ENCODE results near the gene STON2.

STON2 gene

DNA sequence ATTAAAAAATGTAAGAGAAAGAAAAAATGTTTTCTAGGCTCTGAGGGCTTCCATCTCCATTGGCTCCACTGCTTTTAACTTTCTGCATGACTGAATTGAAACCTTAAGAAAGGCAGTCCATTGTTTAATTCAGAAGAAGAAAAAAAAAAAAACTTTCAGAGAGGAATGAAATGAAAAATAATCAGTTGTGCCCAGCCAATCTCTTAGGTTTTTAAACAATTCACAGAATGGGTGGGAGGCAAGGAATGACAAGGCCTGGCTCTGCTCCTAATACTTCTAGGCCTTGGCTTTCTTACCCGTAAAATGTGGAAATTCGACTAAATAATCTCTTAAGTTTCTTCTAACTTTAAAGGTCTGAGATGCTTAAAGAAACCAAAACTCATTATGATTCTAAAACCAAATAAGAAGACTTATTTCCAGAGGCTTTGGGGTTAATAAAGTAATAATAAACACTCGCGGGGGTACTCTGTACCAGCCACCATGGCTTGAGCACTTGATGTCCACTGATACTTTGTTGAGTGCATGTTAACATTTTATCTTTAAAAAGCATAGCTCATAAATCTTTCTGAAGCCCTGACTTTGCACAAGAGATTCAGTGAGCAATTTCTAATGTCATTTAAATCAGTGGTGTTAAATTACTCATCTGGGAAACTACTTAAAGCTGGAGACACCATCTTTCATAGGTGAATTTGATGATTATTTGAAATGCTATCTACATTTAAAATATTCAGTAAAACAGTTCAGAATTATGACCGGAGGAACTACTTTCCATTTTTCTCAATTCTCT is 49.6 kb downstream of the STON2 start:
- H3K36me3 Mint-ChIP-seq (ENCODE audit: low read depth), result peaks cover 30% of the 10 kb centered on the region
- no peak overlapping the region for H3K4me3 Mint-ChIP-seq
- peak overlapping the region in 1 of 3 experiments; percentile 25 for H3K27ac Mint-ChIP-seq
- H3K4me1 Mint-ChIP-seq, result no peaks in the 10 kb centered on the region
- TF ChIP-seq CTCF (IDR thresholded peaks at IDR 0.05; ENCODE audit: unreplicated experiment in 3 of 3), result no peak
- peaks cover 13% of the 10 kb centered on the region for H3K9me3 Mint-ChIP-seq
- H3K27me3 Mint-ChIP-seq (ENCODE audit: low read depth), result no peaks in the 10 kb centered on the region

- Mint-ChIP-seq H3K27me3 (ENCODE audit: low read depth) (peaks cover 1% of the 10 kb centered on the region), H3K27ac (no peak overlapping the region), H3K36me3 (ENCODE audit: low read depth) (peaks cover 10% of the 10 kb centered on the region), H3K9me3 (no peaks in the 10 kb centered on the region), H3K4me3 (no peak overlapping the region), H3K4me1 (peaks cover 1% of the 10 kb centered on the region)
- TF ChIP-seq CTCF (IDR thresholded peaks at IDR 0.05; ENCODE audit: unreplicated experiment in 3 of 3), result no peak
These were observed 52.1 kb downstream of the STON2 start for GRCh38 chr14:81348061-81348460.

- TF ChIP-seq CTCF (IDR thresholded peaks at IDR 0.05; ENCODE audit: unreplicated experiment in 3 of 3), result no peak
- H3K9me3 Mint-ChIP-seq, result no peaks in the 10 kb centered on the region
- no peak overlapping the region for H3K27ac Mint-ChIP-seq
- H3K27me3 Mint-ChIP-seq (ENCODE audit: low read depth), result peaks cover 8% of the 10 kb centered on the region
- peaks cover under 1% of the 10 kb centered on the region for H3K36me3 Mint-ChIP-seq (ENCODE audit: low read depth)
- peaks cover 17% of the 10 kb centered on the region for H3K4me1 Mint-ChIP-seq
- no peak overlapping the region for H3K4me3 Mint-ChIP-seq
These were observed 54.3 kb downstream of the STON2 start for GRCh38 chr14:81345781-81346180.

DNA sequence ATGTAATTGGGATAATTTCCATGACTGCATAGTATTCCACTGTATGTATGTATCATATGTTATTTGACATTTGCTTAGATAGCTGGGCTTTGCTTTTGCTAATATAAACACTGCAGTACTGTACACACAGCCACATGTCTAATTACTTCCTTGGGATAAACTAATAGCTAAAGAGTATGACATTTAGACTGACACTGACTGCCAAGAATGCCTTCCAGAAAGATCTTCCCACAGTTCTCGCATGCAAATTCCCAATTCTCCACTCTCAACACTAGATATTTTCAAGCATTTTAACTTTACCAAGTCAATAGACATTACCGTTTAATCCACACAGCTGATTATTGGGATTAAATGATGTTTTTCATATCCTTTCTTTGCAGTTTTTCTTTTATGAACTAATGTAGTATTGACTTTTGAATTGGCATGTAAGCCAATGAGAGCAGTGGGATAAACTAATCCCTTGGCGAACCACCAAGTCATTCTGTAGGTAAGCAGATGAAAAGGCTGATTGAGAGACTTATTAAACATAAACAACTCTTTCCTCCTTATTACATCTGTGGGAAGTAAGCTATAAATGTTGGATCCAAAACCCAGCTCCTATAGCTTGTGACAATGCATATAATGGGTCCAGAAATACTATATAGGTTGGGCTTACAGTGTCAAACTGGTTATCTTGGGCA is 55.5 kb downstream of the STON2 start:
- Mint-ChIP-seq H3K4me3 (no peak overlapping the region), H3K27me3 (ENCODE audit: low read depth) (peaks cover 8% of the 10 kb centered on the region), H3K36me3 (ENCODE audit: low read depth) (no peaks in the 10 kb centered on the region), H3K9me3 (no peaks in the 10 kb centered on the region), H3K4me1 (peaks cover 17% of the 10 kb centered on the region), H3K27ac (no peak overlapping the region)
- TF ChIP-seq CTCF (IDR thresholded peaks at IDR 0.05; ENCODE audit: unreplicated experiment in 3 of 3), result no peak

DNA sequence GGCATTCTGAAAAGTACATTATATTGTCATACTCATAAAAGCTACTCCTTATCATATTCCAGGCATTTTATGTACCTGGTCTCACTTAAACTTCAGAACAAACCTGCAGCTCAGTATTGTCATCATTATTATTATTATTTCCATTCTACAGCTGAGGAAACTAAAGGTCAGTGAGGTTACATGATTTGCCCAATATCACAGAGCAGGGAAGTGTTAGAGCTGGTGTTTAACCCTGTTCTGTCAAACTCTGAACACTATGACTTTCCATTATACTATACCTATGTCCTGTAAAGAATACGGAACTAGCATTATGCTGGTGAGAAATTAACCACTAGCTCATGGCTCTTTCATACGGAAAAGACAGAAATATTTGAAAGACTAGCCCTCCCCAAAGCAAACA is 56.4 kb downstream of the STON2 start:
- no peaks in the 10 kb centered on the region for H3K9me3 Mint-ChIP-seq
- no peak for TF ChIP-seq CTCF (IDR thresholded peaks at IDR 0.05; ENCODE audit: unreplicated experiment in 3 of 3)
- peak overlapping the region in 1 of 3 experiments; percentile 24 for H3K27ac Mint-ChIP-seq
- H3K36me3 Mint-ChIP-seq (ENCODE audit: low read depth), result no peaks in the 10 kb centered on the region
- H3K27me3 Mint-ChIP-seq (ENCODE audit: low read depth), result peaks cover 8% of the 10 kb centered on the region
- no peak overlapping the region for H3K4me3 Mint-ChIP-seq
- peaks cover 17% of the 10 kb centered on the region for H3K4me1 Mint-ChIP-seq
